GM11168 (cell line): Measurements from ENCODE around the gene HOXB5.

ENCODE experiments used
- in situ Hi-C: fragments of 300-500 bp; cut with MboI; formaldehyde crosslinking; loops from one replicate; pipeline ENCODE4 v1.12.0; 2022; ENCODE audit warnings: low sequenced_read_pairs; ENCODE audit not compliant: unreplicated experiment

The HOXB5 gene

DNA sequence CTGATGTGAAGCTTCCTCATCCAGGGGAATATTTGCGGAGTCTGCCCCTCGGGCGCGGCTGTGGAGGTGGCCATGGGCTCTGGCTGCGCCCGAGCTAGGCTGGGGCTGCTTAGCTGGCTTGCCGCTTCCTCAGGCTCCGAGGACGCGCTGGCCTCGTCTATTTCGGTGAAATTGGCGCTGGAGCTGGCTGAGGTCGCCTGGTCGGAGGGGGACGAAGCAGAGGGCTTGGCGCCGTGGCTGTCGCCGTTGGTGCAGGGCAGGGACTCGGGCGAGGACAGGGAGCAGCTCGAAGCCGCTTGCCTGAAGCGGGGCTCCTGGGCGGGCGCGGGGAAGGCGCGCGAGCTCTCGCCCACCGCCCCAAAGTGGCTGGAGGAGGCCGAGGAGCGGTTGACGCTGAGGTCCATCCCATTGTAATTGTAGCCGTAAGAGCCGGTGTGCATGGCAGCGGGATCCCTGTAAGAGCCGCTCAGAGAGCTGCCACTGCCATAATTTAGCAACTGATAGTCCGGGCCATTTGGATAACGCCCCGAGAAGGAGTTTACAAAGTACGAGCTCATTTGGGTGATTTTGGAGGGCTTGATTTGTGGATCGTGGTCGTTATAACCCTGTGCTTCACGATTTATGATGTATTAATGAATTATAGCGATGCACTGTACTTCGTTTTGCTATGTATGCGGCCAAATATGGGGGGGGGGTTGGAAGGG lies at the start of gene HOXB5:
Gene HOXB5 (minus strand): TSS at position 654 of the 704 bp plus-strand sequence. CDS start 97 bp downstream, at position 557.
- in situ Hi-C loops = no loop called here

DNA sequence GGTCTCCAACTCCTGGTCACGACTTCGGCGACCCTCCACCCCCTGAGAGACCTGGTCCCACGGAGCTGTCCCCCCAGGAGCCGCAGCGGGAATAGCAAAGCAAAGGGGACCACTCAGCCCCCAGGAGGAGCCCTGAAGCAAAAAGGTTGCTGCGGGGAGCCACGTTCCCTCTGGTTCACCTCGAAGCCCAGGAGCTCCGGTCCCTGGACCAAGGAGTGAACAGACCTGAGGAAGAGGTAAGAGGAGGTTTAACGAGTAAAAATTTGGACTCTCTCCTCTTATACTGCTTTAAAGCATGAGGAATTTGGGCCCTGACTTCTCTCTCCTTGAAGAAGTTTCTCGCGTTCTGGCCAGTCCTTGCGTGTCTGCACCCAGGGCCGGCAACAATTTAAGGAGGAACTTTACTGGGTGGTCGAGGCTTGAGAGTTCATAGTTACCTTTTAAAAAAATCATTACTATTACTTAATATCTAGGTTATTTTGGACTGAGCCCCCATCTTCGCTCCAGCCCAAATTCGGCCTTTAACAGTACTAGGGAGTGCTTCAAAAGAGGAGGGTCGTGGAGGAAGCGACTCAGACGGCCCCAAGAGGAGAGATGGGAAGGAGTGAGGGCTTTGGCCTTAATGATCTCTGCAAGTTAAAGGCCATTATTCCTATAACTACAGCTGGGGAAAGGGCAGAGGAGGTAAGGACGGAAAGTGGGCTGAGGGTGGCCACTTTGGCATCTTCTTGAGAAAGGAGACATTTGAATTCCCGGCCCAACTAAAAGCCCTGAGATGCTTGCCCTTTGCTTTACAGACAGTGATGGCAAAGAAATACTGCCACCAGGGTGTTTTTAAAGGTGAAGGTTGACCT lies 49.5 kb upstream of the HOXB5 start:
- in situ Hi-C loops = no loop called here

DNA sequence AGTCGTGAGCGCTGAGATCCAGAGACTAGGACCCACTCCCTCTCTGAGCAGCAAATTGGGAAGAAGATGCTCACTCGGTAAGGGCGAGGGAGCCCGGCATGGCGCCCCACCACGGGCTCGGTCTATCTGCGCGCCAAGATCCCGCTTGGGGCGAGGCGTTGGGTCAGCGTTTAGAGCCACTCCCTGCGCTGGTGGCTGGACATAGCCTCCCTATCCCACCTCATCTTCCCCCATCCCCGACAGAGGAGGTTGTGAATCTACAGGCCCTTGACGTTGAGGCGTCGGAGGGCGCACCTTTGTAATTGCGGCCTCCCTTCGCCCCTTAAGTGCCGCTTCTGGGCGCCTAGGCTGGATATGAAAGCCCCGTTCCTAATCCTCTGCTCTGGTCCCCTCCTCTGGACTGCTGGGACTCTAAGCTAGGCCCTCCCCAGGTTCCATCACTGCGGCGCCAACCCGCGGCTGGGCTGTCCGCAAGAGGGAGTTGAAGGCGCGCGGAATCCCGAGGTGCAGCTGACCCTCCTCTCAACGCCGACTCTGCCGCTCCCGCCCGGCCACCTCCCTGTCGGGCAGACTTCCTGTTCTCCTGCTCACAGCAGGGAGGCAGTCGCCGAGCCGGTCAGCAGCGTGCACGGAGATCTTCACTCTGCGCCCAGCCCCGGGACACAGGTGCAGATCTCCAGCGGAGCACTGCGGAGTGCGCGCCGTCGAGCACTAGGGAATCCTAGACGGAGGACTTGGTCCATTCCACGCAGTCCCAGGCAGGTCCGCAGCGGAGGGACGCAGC lies 48.7 kb upstream of the HOXB5 start:
- in situ Hi-C loops = no loop called here

- in situ Hi-C loops = no loop called here
Measured at GRCh38 chr17:48641541-48642058, 48.0 kb upstream of the HOXB5 start.

- in situ Hi-C loops = no loop called here
Measured at GRCh38 chr17:48640858-48641180, 47.2 kb upstream of the HOXB5 start.

- in situ Hi-C loops = no loop called here
Measured at GRCh38 chr17:48639982-48640857, 46.6 kb upstream of the HOXB5 start.

DNA sequence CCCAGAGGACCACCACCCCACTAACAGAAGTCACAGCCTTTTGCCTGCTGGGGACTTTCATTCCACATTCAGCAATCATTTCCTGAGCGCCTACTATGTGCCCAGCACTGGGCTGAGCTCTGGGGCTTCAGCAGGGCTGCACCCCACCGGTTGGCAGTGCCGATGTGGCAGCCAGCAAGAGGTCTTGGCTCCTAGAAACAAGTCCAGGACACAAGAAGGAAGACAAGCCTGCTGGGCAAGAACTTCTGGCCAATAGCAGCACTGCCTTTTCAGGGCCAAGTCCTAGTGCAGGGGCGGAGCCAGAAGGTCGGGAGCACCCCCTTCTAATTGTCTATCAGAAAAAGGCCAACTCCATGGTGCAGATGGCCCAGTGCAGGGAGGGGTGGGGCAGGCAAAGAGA lies 45.6 kb upstream of the HOXB5 start:
- in situ Hi-C loops = no loop called here

- in situ Hi-C loops = no loop called here
Measured at GRCh38 chr17:48637323-48638260, 44.0 kb upstream of the HOXB5 start.

GRCh38 chr17:48636177-48637018 lies 42.8 kb upstream of the HOXB5 start:
- in situ Hi-C loops = no loop called here

DNA sequence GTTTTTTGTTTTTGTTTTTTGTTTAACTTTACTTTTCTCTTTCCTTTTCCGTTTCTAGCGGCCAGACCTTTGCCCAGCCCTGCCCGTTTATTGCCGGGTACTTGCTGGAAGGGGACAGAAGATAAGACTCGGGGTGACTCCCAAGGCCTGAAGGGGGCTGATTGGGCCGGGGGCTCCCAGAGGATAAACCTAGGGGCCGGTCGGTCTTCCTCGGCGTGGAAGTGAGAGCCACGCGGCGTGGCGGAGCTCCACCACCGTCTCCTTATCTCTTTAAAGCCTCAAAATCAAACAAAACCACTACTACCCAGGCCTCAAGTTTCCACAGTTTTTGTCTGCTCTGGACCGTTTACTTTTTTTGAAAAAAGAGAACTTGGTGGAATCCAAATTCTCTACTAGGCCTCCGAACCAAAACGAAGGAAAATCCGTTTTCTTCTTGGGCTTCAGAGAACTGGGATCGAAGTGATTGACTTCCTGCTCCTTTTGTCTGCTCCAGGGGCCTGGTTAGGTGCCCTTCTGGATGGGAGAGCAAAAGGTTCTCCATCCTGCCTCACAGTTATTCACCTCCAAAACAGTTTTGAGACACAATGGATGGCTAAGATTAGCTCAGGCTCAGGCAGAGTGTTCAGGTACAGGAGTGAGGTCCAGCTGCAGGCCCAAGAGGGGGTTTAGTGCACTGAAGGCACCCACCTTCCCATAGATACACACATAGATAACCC lies 41.1 kb upstream of the HOXB5 start:
- in situ Hi-C loops = no loop called here

DNA sequence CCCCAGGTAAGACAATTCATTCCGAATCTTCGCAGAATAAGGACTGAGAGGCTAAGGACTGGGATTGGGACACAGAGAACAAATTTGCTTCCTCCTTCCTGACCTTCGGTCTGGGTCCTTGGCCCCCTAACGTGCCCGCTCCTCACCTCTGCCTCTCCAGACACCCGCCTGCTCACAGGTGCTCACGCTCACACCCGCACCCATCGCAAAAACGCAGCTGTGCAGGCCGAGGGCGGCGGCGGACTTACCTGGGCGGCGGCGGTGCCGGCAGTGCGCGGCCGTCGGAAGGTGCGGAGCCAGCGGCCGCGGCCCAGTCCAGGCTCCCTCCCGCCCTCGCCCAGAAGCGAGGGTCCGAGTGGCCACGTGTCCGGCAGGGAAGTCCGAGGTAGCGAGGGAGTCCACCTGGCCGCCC lies 39.7 kb upstream of the HOXB5 start:
- in situ Hi-C loops = no loop called here

DNA sequence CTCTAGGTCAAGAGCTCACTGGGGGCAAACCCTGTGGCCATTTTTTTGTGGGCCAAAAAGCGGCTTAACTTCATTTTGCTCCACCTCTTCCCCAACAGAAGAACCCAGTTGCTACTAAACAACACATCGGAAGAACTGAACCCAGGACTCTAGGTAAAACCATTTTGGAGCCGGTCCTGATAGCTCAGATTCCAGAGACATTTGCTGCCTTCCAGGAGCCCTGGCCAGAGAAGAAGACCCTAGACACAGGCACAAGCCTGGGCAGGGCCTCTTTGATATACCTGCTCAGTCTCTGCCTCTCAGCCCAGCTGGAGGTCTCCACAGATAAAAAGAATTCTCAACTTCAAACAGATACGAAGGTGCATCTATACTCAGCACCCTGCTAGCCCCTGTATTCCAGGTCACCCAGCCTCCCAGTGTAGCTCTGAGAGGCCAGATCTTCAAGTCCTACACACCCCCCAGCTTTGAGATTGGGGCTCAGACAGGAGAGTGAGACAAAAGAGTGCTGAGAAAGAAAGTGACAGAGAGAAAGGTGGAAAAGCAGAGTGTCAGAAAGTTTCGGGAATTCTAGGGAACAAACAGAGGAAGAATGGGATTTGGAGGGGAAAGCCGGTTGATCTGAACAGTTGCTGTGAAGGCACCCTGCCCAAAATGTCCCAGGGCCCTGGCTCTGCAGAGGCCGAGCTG lies 39.1 kb upstream of the HOXB5 start:
- in situ Hi-C loops = no loop called here

DNA sequence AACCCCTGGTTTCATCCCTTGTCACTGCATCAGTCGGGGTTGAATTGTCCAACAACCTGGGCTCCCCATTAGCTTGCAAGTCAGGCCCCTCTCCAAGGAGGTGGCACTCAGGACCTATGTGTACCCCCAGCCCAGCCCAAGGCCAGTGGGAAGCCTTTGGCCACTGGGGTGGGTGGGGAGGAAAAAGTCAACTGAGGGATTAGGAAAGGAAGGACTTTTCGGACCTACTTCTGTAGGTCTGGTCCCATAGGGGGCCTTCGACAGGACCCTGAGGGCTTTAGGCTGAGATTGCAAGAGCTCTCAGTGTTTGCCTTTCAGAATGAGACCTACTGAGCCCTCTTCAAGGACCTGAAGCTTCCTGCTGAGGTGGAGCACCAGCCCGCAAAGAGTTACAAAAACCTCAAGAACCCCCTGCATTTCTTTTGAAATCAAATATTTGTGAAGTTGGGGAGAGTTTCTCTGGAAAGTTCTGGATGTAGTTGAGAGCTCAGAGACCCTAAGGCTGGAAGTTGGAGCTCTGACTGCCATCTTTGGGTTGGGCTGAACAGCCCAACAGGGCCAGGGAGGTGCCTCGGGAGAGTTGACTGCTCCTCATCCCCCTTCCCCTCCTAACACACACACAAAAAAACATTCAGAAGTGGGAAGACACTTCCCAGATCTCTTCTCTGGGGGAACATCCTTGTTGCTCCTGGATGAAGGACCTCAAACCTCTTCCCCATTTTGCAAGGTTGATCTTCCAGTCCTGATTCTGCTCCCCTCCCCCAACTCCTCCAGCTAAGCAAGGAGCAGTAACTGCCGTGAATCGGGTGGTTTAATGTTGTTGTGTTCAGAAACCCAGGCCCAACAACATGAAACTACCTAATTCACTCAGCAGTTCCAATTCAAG lies 38.4 kb upstream of the HOXB5 start:
- in situ Hi-C loops = no loop called here

DNA sequence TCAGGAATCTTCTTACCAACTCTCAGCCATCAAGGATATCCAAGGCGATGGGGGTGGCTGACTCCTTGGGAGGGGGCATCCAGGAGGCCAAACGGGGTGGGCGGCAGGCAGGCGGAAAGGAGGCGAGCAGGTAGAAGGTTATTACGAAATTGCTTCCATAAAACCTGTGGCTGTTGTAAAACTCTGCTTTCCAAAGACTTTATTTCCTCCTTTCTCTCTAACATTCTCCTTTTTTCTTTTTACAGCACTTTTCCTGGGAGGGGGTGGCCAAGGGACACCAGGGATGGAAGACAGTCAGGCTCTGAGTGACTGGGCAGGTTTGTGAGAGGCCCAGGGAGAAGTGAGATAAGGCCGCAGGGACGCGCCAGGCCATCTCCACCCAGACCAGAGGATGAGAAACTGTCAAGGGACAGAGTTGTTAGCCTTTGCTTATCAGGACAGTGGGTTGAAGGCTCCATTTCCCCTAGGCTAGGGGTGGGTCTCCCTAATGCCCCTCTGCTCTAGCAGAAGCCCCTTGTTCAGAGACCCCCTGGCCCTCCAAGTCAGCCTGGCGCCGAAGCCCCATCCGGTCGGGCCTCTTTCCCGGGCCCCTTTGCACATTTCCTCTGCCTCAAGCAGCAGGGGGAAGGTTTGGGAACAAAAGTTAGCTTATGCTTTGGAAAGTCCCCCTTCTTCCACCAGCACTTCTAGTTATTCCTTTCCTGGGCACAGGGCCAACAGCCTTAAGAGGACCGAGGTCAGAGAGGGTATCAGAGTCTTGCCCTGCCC lies 37.5 kb upstream of the HOXB5 start:
- in situ Hi-C loops = no loop called here
